GM12875 (cell line): ENCODE data around the gene LCE7A.
A peak's percentile ranks its signal among the peaks of the same experiment; 100 is the strongest.

Source experiments
- H3K4me3 ChIP-seq: one replicate; pipeline ENCODE4 v1.5.1; 2011; ENCODE audit warnings: low read depth, low read length, control low read depth
- TF ChIP-seq, protein P1 (sequence below): IDR thresholded peaks from 2 replicates; pipeline ENCODE4 v1.5.1; 2011; ENCODE audit warnings: low read depth, mild to moderate bottlenecking, control low read depth, inconsistent platforms, low read length, moderate library complexity, borderline replicate concordance; ENCODE audit not compliant: insufficient read depth

LCE7A gene

DNA sequence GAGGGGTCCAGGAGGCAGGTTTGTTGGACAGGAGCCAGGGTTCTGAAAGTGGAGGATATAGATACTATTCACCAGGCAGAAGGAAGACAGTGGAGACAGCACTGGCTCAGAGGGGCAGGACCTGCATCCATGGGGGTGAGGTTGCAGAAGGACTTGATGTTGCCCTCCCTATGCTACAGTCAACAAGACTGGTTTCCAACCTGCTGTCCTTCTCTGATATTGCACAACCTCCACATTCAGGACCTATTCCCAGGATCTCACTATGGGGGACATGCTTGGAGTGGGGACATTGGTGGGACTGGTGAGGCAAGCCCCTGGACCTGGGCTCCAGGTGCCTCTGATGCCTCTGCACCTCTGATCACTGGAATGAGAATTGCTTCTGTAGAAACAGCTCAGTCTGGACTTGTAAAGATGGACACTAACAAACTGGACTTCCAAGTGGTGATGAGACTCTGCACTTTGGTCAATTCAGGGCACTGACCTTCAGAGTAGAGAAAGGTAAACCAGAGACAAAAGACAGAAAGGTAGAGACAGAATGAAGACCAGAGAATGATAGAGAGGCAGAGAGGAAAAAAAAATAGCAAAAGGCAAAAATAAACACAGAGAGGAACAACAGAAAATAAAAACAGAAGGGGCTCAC lies 19.9 kb downstream of the LCE7A start:
- no peak overlapping the region for H3K4me3 ChIP-seq
- TF ChIP-seq, protein P1, sequence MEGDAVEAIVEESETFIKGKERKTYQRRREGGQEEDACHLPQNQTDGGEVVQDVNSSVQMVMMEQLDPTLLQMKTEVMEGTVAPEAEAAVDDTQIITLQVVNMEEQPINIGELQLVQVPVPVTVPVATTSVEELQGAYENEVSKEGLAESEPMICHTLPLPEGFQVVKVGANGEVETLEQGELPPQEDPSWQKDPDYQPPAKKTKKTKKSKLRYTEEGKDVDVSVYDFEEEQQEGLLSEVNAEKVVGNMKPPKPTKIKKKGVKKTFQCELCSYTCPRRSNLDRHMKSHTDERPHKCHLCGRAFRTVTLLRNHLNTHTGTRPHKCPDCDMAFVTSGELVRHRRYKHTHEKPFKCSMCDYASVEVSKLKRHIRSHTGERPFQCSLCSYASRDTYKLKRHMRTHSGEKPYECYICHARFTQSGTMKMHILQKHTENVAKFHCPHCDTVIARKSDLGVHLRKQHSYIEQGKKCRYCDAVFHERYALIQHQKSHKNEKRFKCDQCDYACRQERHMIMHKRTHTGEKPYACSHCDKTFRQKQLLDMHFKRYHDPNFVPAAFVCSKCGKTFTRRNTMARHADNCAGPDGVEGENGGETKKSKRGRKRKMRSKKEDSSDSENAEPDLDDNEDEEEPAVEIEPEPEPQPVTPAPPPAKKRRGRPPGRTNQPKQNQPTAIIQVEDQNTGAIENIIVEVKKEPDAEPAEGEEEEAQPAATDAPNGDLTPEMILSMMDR = no peak

DNA sequence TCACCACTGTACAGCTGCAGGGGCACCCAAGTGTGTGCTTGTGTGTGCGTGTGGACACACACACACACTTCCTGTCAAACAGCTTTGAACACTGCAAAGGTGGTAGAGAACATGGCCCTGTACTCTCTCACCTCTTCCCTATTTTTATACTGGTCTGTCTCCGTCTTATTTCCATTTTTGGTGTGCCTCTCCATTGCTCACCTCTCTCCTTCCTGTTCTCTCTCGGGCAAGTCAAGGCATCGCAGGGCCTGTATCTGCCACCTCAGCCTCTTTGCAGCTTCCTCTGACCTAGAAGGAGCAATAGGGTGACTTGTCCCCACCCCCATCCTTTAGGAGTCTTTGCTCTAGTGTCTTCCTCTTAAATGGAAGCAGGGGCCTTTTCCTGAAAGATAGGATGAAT lies 20.5 kb downstream of the LCE7A start:
- no peak overlapping the region for H3K4me3 ChIP-seq
- TF ChIP-seq, protein P1 = no peak

DNA sequence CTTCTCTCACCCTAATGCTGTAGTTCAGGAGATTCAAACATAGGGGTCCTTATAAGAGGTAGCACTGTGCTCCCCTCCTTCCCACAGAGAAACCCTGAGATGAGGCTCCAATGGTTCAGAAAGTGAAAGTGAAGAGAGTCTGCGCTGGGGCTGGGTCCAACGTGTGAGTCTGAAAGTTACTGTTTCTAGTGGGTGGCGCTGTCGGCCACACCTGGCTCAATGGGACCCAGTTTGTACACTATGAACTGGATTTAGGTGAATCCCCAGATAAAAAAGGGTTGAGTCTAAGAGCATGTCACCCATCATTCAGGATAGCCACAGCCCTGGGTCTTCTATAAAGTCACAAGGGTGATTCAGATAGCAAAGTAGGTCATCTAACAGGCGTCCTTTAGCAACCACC lies 21.1 kb downstream of the LCE7A start:
- TF ChIP-seq, protein P1 = peak; percentile 25; the same call in 1 of the 2 replicates
- no peak overlapping the region for H3K4me3 ChIP-seq

DNA sequence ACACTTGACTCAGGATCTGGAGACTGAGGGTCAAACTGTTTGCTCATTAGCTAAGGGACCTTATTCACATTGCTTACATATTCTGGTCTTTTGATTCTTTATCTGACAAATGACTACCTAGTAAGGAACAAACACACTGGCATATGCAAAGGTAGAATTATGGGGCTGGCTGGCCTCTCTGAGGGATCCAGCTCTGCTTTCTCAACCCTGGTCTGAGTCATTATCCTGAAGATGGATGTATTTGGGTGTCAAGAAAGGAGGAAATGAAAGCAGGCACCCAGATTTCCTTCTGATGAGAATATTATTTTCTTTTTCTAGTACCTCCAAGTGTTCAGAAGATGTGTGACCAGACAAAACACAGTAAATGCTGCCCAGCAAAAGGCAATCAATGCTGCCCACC lies 24.3 kb downstream of the LCE7A start:
- H3K4me3 ChIP-seq = no peak overlapping the region
- TF ChIP-seq, protein P1 = no peak

DNA sequence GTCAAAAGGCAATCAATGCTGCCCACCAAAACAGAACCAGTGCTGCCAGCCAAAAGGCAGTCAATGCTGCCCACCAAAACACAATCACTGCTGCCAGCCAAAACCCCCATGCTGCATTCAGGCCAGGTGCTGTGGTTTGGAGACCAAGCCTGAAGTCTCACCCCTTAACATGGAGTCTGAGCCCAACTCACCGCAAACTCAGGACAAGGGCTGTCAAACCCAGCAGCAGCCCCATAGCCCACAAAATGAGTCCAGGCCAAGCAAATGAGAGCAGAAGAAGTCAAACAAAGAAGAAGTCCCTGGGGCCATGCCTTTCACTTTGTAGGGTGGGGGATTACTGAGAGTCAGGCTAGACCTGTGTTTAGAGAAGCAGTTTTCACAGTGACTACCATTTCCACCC lies 24.7 kb downstream of the LCE7A start:
- TF ChIP-seq, protein P1 = no peak
- H3K4me3 ChIP-seq = no peak overlapping the region

GRCh38 chr1:152884966-152885624 lies 25.3 kb downstream of the LCE7A start:
- TF ChIP-seq, protein P1 = no peak

GRCh38 chr1:152886085-152886484 lies 26.3 kb downstream of the LCE7A start:
- TF ChIP-seq, protein P1 = no peak
- no peak overlapping the region for H3K4me3 ChIP-seq

More at GRCh38 chr1:152884966-152885624, 25.3 kb downstream of the LCE7A start:
- no peak overlapping the region for H3K4me3 ChIP-seq
